ENCODE measurements around the gene CLPTM1L.

DNA sequence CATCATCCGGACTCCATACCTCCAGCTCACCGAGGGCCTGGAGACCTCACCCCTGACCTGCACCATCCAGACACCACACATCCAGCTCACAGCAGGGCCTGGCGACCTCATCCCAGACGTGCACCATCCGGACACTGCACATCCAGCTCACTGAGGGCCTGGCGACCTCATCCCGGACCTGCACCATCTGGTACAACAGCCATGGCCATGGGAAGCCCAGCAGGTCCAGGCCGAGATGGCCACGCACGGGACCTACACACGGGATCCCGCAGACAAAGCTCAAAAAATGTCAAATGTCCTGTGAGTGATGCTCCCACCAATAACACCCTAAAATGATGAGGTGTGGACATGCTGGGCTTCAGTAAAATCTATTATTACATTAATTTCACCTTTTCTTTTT, 59.8 kb downstream of the CLPTM1L start:
- no peak for TF ChIP-seq YY1 (IDR thresholded peaks at IDR 0.05; ENCODE audit: insufficient read depth, insufficient read length)
- TF ChIP-seq SUZ12 (IDR thresholded peaks at IDR 0.05; ENCODE audit: extremely low read depth, insufficient read depth, insufficient read length) = no peak

Data from NT2/D1 (cell line).